ENCODE data around the gene KSR2.

KSR2 gene

GRCh38 chr12:117718141-117718540 is 250.6 kb downstream of the KSR2 start:
- TF ChIP-seq CTCF (IDR thresholded peaks at IDR 0.05; ENCODE audit: borderline replicate concordance, control extremely low read depth, extremely low read depth, insufficient read depth, missing control alignments), result no peak
- in situ Hi-C loops (cut with MboI; ENCODE audit: low sequenced_read_pairs, unreplicated experiment), result no loop called here
- no peak for DNase-seq (ENCODE audit: low spot score)

GRCh38 chr12:117714203-117714602 is 254.6 kb downstream of the KSR2 start:
- in situ Hi-C loops (cut with MboI; ENCODE audit: low sequenced_read_pairs, unreplicated experiment), result no loop called here

GRCh38 chr12:117710121-117710520 is 258.7 kb downstream of the KSR2 start:
- no peak for TF ChIP-seq CTCF (IDR thresholded peaks at IDR 0.05; ENCODE audit: borderline replicate concordance, control extremely low read depth, extremely low read depth, insufficient read depth, missing control alignments)
- in situ Hi-C loops (cut with MboI; ENCODE audit: low sequenced_read_pairs, unreplicated experiment), result no loop called here

More at GRCh38 chr12:117714203-117714602, 254.6 kb downstream of the KSR2 start:
- DNase-seq (ENCODE audit: low spot score), result no peak
- TF ChIP-seq CTCF (IDR thresholded peaks at IDR 0.05; ENCODE audit: borderline replicate concordance, control extremely low read depth, extremely low read depth, insufficient read depth, missing control alignments), result no peak

GRCh38 chr12:117707861-117708260 is 260.9 kb downstream of the KSR2 start:
- TF ChIP-seq CTCF (IDR thresholded peaks at IDR 0.05; ENCODE audit: borderline replicate concordance, control extremely low read depth, extremely low read depth, insufficient read depth, missing control alignments), result no peak
- DNase-seq (ENCODE audit: low spot score), result no peak
- in situ Hi-C loops (cut with MboI; ENCODE audit: low sequenced_read_pairs, unreplicated experiment), result no loop called here

More at GRCh38 chr12:117710121-117710520, 258.7 kb downstream of the KSR2 start:
- no peak for DNase-seq (ENCODE audit: low spot score)

GRCh38 chr12:117703584-117703983 is 265.2 kb downstream of the KSR2 start:
- DNase-seq (ENCODE audit: low spot score), result no peak
- TF ChIP-seq CTCF (IDR thresholded peaks at IDR 0.05; ENCODE audit: borderline replicate concordance, control extremely low read depth, extremely low read depth, insufficient read depth, missing control alignments), result no peak
- in situ Hi-C loops (cut with MboI; ENCODE audit: low sequenced_read_pairs, unreplicated experiment), result no loop called here

GRCh38 chr12:117702741-117703140 is 266.0 kb downstream of the KSR2 start:
- no peak for DNase-seq (ENCODE audit: low spot score)
- in situ Hi-C loops (cut with MboI; ENCODE audit: low sequenced_read_pairs, unreplicated experiment), result no loop called here
- no peak for TF ChIP-seq CTCF (IDR thresholded peaks at IDR 0.05; ENCODE audit: borderline replicate concordance, control extremely low read depth, extremely low read depth, insufficient read depth, missing control alignments)

GRCh38 chr12:117699575-117699974 is 269.2 kb downstream of the KSR2 start:
- no peak for DNase-seq (ENCODE audit: low spot score)
- in situ Hi-C loops (cut with MboI; ENCODE audit: low sequenced_read_pairs, unreplicated experiment), result no loop called here
- no peak for TF ChIP-seq CTCF (IDR thresholded peaks at IDR 0.05; ENCODE audit: borderline replicate concordance, control extremely low read depth, extremely low read depth, insufficient read depth, missing control alignments)
